ENCODE results near the gene ARL2BP.

- TF ChIP-seq CTCF (IDR thresholded peaks at IDR 0.05) (no peak), POLR2A (IDR thresholded peaks at IDR 0.05) (no peak)
These were observed 6.0 kb upstream of the ARL2BP start for GRCh38 chr16:57239107-57239506.
